ENCODE results near the gene TSSK1B.

- TF ChIP-seq POLR2AphosphoS5 (IDR thresholded peaks at IDR 0.05; ENCODE audit: low read depth, low read length), result no peak
- no peak for TF ChIP-seq CTCF (IDR thresholded peaks at IDR 0.05 in 2 of 3, conservative IDR thresholded peaks at IDR 0.05 in 1 of 3; ENCODE audit: borderline replicate concordance in 1 of 3, insufficient read depth in 1 of 3, low read depth in 2 of 3, low read length in 2 of 3)
- TF ChIP-seq, protein P1, sequence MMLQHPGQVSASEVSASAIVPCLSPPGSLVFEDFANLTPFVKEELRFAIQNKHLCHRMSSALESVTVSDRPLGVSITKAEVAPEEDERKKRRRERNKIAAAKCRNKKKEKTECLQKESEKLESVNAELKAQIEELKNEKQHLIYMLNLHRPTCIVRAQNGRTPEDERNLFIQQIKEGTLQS (IDR thresholded peaks at IDR 0.05), result no peak
- TF ChIP-seq POLR2A (IDR thresholded peaks at IDR 0.05; ENCODE audit: borderline replicate concordance, extremely low read depth, insufficient read depth, insufficient read length), result no peak
- TF ChIP-seq, protein P2, sequence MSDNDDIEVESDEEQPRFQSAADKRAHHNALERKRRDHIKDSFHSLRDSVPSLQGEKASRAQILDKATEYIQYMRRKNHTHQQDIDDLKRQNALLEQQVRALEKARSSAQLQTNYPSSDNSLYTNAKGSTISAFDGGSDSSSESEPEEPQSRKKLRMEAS (IDR thresholded peaks at IDR 0.05), result no peak
- TF ChIP-seq RAD21 (IDR thresholded peaks at IDR 0.05; ENCODE audit: low read depth), result no peak
- TF ChIP-seq EZH2 (IDR thresholded peaks at IDR 0.05), result no peak
- TF ChIP-seq EGR1 (IDR thresholded peaks at IDR 0.05; ENCODE audit: low read depth), result no peak
- TF ChIP-seq EZH2phosphoT487 (IDR thresholded peaks at IDR 0.05; ENCODE audit: borderline replicate concordance), result no peak
- no peak for TF ChIP-seq JUND (IDR thresholded peaks at IDR 0.05)
- TF ChIP-seq, protein P3, sequence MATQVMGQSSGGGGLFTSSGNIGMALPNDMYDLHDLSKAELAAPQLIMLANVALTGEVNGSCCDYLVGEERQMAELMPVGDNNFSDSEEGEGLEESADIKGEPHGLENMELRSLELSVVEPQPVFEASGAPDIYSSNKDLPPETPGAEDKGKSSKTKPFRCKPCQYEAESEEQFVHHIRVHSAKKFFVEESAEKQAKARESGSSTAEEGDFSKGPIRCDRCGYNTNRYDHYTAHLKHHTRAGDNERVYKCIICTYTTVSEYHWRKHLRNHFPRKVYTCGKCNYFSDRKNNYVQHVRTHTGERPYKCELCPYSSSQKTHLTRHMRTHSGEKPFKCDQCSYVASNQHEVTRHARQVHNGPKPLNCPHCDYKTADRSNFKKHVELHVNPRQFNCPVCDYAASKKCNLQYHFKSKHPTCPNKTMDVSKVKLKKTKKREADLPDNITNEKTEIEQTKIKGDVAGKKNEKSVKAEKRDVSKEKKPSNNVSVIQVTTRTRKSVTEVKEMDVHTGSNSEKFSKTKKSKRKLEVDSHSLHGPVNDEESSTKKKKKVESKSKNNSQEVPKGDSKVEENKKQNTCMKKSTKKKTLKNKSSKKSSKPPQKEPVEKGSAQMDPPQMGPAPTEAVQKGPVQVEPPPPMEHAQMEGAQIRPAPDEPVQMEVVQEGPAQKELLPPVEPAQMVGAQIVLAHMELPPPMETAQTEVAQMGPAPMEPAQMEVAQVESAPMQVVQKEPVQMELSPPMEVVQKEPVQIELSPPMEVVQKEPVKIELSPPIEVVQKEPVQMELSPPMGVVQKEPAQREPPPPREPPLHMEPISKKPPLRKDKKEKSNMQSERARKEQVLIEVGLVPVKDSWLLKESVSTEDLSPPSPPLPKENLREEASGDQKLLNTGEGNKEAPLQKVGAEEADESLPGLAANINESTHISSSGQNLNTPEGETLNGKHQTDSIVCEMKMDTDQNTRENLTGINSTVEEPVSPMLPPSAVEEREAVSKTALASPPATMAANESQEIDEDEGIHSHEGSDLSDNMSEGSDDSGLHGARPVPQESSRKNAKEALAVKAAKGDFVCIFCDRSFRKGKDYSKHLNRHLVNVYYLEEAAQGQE (IDR thresholded peaks at IDR 0.05; ENCODE audit: low read depth), result no peak
- no peak for TF ChIP-seq SRF (IDR thresholded peaks at IDR 0.05; ENCODE audit: low read depth)
- no peak for TF ChIP-seq ZFX (IDR thresholded peaks at IDR 0.05)
- no peak for TF ChIP-seq TCF7L2 (IDR thresholded peaks at IDR 0.05; ENCODE audit: borderline replicate concordance, extremely low read depth, insufficient read depth, insufficient read length)
These were observed 45.7 kb downstream of the TSSK1B start for GRCh38 chr5:113389116-113389515.

Data from HCT116 (cell line).